ENCODE measurements around the gene HIBADH. TPM values are rescaled to one million over a fixed set of nuclear protein-coding genes. Genes with fewer than 3 reads are reported as not detected.

HIBADH gene
- polyA plus RNA-seq, 1 donor (not counting 4 experiments of a cell fraction or from before 2014, with no cell fraction given) = 42.6 TPM

DNA sequence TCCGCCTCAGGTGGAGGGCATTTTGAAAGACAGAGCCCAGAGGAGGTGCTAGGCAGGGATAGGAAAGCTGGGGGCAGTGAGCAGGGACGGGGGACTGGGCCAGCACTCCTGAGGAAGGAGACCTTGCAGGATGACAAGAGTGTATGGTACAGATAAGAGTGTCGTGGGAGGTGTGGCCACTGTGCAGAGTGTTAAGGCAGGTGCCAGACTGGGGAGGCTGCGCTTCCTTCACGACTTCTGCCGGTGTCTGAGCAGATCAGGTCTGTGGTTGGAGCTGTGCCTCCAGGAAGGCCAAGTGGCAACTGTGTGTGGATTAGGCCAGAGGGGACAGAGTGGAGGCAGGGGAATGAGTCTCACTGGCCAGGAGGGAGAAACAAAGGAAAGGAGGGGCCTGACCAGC, 161.7 kb downstream of the HIBADH start:
- Histone ChIP-seq H3K4me1 (ENCODE audit: control insufficient read depth, extremely low read depth, insufficient read depth, low read length) (no peaks in the 10 kb centered on the region), H3K4me2 (ENCODE audit: control insufficient read depth, extremely low read depth, insufficient read depth, low read depth, low read length) (no peak overlapping the region), H3K79me2 (ENCODE audit: control insufficient read depth, insufficient read depth, low read length) (no peaks in the 10 kb centered on the region), H2AFZ (ENCODE audit: control insufficient read depth, low read length) (no peak overlapping the region), H3K4me3 (ENCODE audit: control insufficient read depth in 2 of 3, extremely low read depth in 1 of 3, insufficient read depth in 2 of 3, low read depth in 1 of 3, low read length in 3 of 3) (no peak overlapping the region), H3K27ac (ENCODE audit: control insufficient read depth, insufficient read depth, low read length) (no peak overlapping the region), H3K36me3 (ENCODE audit: control insufficient read depth in 2 of 2, extremely low read depth in 1 of 2, insufficient read depth in 2 of 2, low read length in 2 of 2) (no peaks in the 10 kb centered on the region), H4K20me1 (ENCODE audit: control insufficient read depth, extremely low read depth, insufficient read depth, low read length) (no peaks in the 10 kb centered on the region), H3K9me1 (ENCODE audit: control insufficient read depth, extremely low read depth, insufficient read depth, low read length) (no peaks in the 10 kb centered on the region), H3K27me3 (ENCODE audit: control insufficient read depth, extremely low read depth, insufficient read depth, low read length) (no peaks in the 10 kb centered on the region), H3K9ac (ENCODE audit: control insufficient read depth, extremely low read depth, insufficient read depth, low read length) (no peak overlapping the region), H3K9me3 (ENCODE audit: control insufficient read depth, low read depth, low read length) (no peaks in the 10 kb centered on the region)
- no peak for TF ChIP-seq EZH2 (IDR thresholded peaks at IDR 0.05; ENCODE audit: low read length)
- TF ChIP-seq, protein P1, sequence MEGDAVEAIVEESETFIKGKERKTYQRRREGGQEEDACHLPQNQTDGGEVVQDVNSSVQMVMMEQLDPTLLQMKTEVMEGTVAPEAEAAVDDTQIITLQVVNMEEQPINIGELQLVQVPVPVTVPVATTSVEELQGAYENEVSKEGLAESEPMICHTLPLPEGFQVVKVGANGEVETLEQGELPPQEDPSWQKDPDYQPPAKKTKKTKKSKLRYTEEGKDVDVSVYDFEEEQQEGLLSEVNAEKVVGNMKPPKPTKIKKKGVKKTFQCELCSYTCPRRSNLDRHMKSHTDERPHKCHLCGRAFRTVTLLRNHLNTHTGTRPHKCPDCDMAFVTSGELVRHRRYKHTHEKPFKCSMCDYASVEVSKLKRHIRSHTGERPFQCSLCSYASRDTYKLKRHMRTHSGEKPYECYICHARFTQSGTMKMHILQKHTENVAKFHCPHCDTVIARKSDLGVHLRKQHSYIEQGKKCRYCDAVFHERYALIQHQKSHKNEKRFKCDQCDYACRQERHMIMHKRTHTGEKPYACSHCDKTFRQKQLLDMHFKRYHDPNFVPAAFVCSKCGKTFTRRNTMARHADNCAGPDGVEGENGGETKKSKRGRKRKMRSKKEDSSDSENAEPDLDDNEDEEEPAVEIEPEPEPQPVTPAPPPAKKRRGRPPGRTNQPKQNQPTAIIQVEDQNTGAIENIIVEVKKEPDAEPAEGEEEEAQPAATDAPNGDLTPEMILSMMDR (optimal IDR thresholded peaks at IDR 0.05 in 1 of 3, IDR thresholded peaks at IDR 0.05 in 1 of 3, conservative IDR thresholded peaks at IDR 0.05 in 1 of 3; ENCODE audit: extremely low read depth in 1 of 3, insufficient read depth in 2 of 3, low read length in 3 of 3) = no peak
- dilution Hi-C loops (cut with MboI; ENCODE audit: extremely low pct_ligation_motif_present, low sequenced_read_pairs) = no loop called here
- DNase-seq (ENCODE audit: low read depth, low spot score) (no peak), FAIRE-seq (no peak)

DNA sequence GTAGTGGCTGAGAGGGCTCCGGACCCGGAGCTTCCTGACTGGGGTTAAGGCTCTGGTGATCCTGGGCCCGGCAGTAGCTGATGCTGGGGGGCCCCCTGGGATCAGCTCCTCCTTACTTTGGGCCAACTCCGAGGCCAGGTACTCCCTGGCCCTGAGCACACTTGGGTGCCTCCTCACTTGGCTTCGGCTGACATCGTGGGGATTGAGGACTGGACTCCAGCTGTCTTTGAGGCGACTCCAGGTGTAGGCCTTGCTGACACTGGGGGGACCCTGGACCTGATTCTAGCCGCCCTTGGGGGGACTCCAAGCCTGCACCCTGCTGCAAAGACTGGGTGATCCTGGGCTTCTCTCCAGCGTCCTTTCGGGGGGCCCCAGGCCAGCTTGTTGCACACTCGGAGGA, 170.5 kb downstream of the HIBADH start:
- FAIRE-seq (no peak), DNase-seq (ENCODE audit: low read depth, low spot score) (no peak)
- H3K4me3 ChIP-seq (ENCODE audit: control insufficient read depth in 2 of 3, extremely low read depth in 1 of 3, insufficient read depth in 2 of 3, low read depth in 1 of 3, low read length in 3 of 3) = no peak overlapping the region
- H2AFZ ChIP-seq (ENCODE audit: control insufficient read depth, low read length) = no peak overlapping the region
- H3K4me2 ChIP-seq (ENCODE audit: control insufficient read depth, extremely low read depth, insufficient read depth, low read depth, low read length) = no peak overlapping the region
- no peak overlapping the region for H3K27ac ChIP-seq (ENCODE audit: control insufficient read depth, insufficient read depth, low read length)
- H3K4me1 ChIP-seq (ENCODE audit: control insufficient read depth, extremely low read depth, insufficient read depth, low read length) = no peaks in the 10 kb centered on the region
- H3K79me2 ChIP-seq (ENCODE audit: control insufficient read depth, insufficient read depth, low read length) = no peaks in the 10 kb centered on the region
- H3K27me3 ChIP-seq (ENCODE audit: control insufficient read depth, extremely low read depth, insufficient read depth, low read length) = peaks cover 12% of the 10 kb centered on the region
- no peak for TF ChIP-seq EZH2 (IDR thresholded peaks at IDR 0.05; ENCODE audit: low read length)
- TF ChIP-seq, protein P1 (optimal IDR thresholded peaks at IDR 0.05 in 1 of 3, IDR thresholded peaks at IDR 0.05 in 1 of 3, conservative IDR thresholded peaks at IDR 0.05 in 1 of 3; ENCODE audit: extremely low read depth in 1 of 3, insufficient read depth in 2 of 3, low read length in 3 of 3) = no peak
- no peak overlapping the region for H3K9ac ChIP-seq (ENCODE audit: control insufficient read depth, extremely low read depth, insufficient read depth, low read length)
- H3K36me3 ChIP-seq (ENCODE audit: control insufficient read depth in 2 of 2, extremely low read depth in 1 of 2, insufficient read depth in 2 of 2, low read length in 2 of 2) = no peaks in the 10 kb centered on the region
- H3K9me1 ChIP-seq (ENCODE audit: control insufficient read depth, extremely low read depth, insufficient read depth, low read length) = no peaks in the 10 kb centered on the region
- no peaks in the 10 kb centered on the region for H3K9me3 ChIP-seq (ENCODE audit: control insufficient read depth, low read depth, low read length)
- H4K20me1 ChIP-seq (ENCODE audit: control insufficient read depth, extremely low read depth, insufficient read depth, low read length) = no peaks in the 10 kb centered on the region
- dilution Hi-C loops (cut with MboI; ENCODE audit: extremely low pct_ligation_motif_present, low sequenced_read_pairs) = no loop called here
